ENCODE results near the gene EML6. TPM values are rescaled to one million over a fixed set of nuclear protein-coding genes. Genes with fewer than 3 reads are reported as not detected.
"Not testable (repeated sequence)": the region's sequence is repeated elsewhere in the genome, so short reads cannot be mapped to it uniquely, and the experiment has no call there.

The EML6 gene
- total RNA-seq, 1 donor from 2014 or later, result 10.4 TPM

DNA sequence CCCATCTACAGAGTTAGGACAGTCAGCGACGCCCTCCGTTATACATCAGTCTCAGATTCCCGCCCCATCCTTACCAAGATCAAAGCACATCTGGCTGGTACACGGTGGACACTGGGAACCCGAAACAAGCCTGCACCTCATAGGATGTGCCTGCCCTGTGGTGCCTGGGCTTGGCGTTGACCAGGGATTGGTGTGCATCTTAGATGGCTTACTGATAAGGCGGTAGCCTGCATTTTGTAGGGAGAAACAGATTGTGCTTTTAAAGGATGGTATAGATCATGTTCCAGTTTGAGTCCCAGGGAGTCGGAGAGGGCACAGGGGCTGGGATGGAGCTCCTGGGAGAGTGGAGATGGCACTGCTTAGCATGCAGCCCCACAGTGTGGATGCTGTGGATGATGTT is 108.0 kb downstream of the EML6 start:
- no peaks in the 10 kb centered on the region for H3K27me3 ChIP-seq (ENCODE audit: control insufficient read depth in 3 of 3, insufficient read depth in 3 of 3, low read length in 3 of 3)
- H3K27ac ChIP-seq (ENCODE audit: low read depth, low read length), result no peak overlapping the region
- no peaks in the 10 kb centered on the region for H3K4me1 ChIP-seq (ENCODE audit: control insufficient read depth in 3 of 3, insufficient read depth in 3 of 3, low read length in 3 of 3)
- H3K9me3 ChIP-seq (ENCODE audit: control insufficient read depth in 3 of 3, low read length in 3 of 3), result no peaks in the 10 kb centered on the region
- no peak overlapping the region for H3K9ac ChIP-seq (ENCODE audit: low read depth in 1 of 3, low read length in 3 of 3)
- no peak overlapping the region for H3K4me3 ChIP-seq (ENCODE audit: low read length in 3 of 3)
- H3K36me3 ChIP-seq (ENCODE audit: control insufficient read depth in 3 of 3, insufficient read depth in 3 of 3, low read length in 3 of 3), result no peaks in the 10 kb centered on the region

DNA sequence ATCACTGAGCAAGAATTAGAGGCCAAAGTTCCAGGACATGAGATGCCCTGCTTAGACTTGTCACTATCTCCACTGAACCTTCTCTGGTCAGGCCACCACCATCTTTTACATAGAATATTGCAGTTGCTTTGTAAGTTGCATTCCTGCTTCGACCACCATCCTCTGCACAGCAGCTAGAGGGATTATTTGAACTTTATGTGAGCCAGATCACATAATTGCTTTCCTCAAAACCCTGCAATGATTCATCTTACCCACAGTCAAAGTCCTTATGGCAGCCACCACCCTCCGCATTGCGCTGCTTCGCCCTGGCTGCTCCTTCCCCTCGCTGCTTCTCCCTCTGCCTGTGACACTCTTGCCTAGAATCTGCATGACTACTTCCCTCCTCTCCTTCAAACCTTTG is 111.3 kb downstream of the EML6 start:
- Histone ChIP-seq H3K27me3 (ENCODE audit: control insufficient read depth in 3 of 3, insufficient read depth in 3 of 3, low read length in 3 of 3) (no peaks in the 10 kb centered on the region), H3K27ac (ENCODE audit: low read depth, low read length) (no peak overlapping the region), H3K4me3 (ENCODE audit: low read length in 3 of 3) (no peak overlapping the region), H3K9me3 (ENCODE audit: control insufficient read depth in 3 of 3, low read length in 3 of 3) (no peaks in the 10 kb centered on the region), H3K4me1 (ENCODE audit: control insufficient read depth in 3 of 3, insufficient read depth in 3 of 3, low read length in 3 of 3) (no peaks in the 10 kb centered on the region), H3K9ac (ENCODE audit: low read depth in 1 of 3, low read length in 3 of 3) (no peak overlapping the region), H3K36me3 (ENCODE audit: control insufficient read depth in 3 of 3, insufficient read depth in 3 of 3, low read length in 3 of 3) (no peaks in the 10 kb centered on the region)

DNA sequence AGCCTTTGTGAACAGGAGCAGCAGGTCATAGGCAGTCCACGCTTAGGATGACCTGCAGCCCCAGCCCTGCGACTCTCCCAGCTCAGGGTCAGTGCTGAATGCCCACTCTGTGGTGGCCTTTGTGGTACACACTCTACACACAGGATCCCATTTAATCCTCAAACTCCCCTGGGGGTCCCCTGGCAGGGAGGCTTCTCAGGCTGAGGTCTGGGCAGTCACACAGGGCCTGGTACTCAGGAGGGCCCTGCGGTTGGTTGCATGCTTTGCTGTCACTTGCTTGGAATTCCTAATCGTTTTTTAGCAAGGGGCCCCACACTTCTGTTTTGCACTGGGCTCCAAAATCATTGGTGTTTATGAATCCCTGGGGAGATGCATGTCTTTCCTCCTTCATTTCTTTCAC is 113.0 kb downstream of the EML6 start:
- Histone ChIP-seq H3K9me3 (ENCODE audit: control insufficient read depth in 3 of 3, low read length in 3 of 3) (no peaks in the 10 kb centered on the region), H3K36me3 (ENCODE audit: control insufficient read depth in 3 of 3, insufficient read depth in 3 of 3, low read length in 3 of 3) (no peaks in the 10 kb centered on the region), H3K4me1 (ENCODE audit: control insufficient read depth in 3 of 3, insufficient read depth in 3 of 3, low read length in 3 of 3) (no peaks in the 10 kb centered on the region), H3K4me3 (ENCODE audit: low read length in 3 of 3) (no peak overlapping the region), H3K27me3 (ENCODE audit: control insufficient read depth in 3 of 3, insufficient read depth in 3 of 3, low read length in 3 of 3) (no peaks in the 10 kb centered on the region), H3K9ac (ENCODE audit: low read depth in 1 of 3, low read length in 3 of 3) (no peak overlapping the region), H3K27ac (ENCODE audit: low read depth, low read length) (no peak overlapping the region)

DNA sequence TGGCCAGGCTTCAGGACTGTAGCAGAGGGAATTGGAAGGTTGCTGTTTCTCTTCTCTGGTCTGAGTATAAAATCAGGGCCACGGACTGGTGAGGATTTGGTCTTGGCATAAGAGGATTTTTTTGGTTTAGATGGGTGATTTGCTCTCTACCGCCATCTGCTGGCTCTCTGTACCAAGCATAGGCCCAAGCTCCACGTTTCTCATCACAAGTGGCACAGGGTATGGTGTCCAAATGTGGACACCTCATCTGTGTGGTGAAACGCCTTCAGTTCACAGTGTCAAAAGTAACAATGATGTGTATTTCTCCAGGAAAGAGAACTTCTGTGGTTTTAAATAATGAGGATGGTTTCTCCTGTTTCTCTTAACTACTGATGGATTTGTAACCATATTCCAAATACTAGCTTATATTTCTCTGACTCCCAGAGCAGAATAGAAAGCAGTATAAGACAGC is 115.1 kb downstream of the EML6 start:
- no peaks in the 10 kb centered on the region for H3K36me3 ChIP-seq (ENCODE audit: control insufficient read depth in 3 of 3, insufficient read depth in 3 of 3, low read length in 3 of 3)
- H3K9me3 ChIP-seq (ENCODE audit: control insufficient read depth in 3 of 3, low read length in 3 of 3), result no peaks in the 10 kb centered on the region
- no peak overlapping the region for H3K4me3 ChIP-seq (ENCODE audit: low read length in 3 of 3)
- no peaks in the 10 kb centered on the region for H3K4me1 ChIP-seq (ENCODE audit: control insufficient read depth in 3 of 3, insufficient read depth in 3 of 3, low read length in 3 of 3)
- no peak overlapping the region for H3K27ac ChIP-seq (ENCODE audit: low read depth, low read length)
- no peak overlapping the region for H3K9ac ChIP-seq (ENCODE audit: low read depth in 1 of 3, low read length in 3 of 3)
- no peaks in the 10 kb centered on the region for H3K27me3 ChIP-seq (ENCODE audit: control insufficient read depth in 3 of 3, insufficient read depth in 3 of 3, low read length in 3 of 3)

GRCh38 chr2:54839461-54840255 is 116.2 kb downstream of the EML6 start:
- H3K27ac ChIP-seq (ENCODE audit: low read depth, low read length), result no peak overlapping the region

GRCh38 chr2:54840559-54841468 is 117.4 kb downstream of the EML6 start:
- H3K9me3 ChIP-seq (ENCODE audit: control insufficient read depth in 3 of 3, low read length in 3 of 3), result no peaks in the 10 kb centered on the region
- no peak overlapping the region for H3K9ac ChIP-seq (ENCODE audit: low read depth in 1 of 3, low read length in 3 of 3)
- H3K27ac ChIP-seq (ENCODE audit: low read depth, low read length), result no peak overlapping the region
- no peak overlapping the region for H3K4me3 ChIP-seq (ENCODE audit: low read length in 3 of 3)
- no peaks in the 10 kb centered on the region for H3K36me3 ChIP-seq (ENCODE audit: control insufficient read depth in 3 of 3, insufficient read depth in 3 of 3, low read length in 3 of 3)
- H3K27me3 ChIP-seq (ENCODE audit: control insufficient read depth in 3 of 3, insufficient read depth in 3 of 3, low read length in 3 of 3), result no peaks in the 10 kb centered on the region
- no peaks in the 10 kb centered on the region for H3K4me1 ChIP-seq (ENCODE audit: control insufficient read depth in 3 of 3, insufficient read depth in 3 of 3, low read length in 3 of 3)

More at GRCh38 chr2:54839461-54840255, 116.2 kb downstream of the EML6 start:
- H3K27me3 ChIP-seq (ENCODE audit: control insufficient read depth in 3 of 3, insufficient read depth in 3 of 3, low read length in 3 of 3), result no peaks in the 10 kb centered on the region
- H3K9ac ChIP-seq (ENCODE audit: low read depth in 1 of 3, low read length in 3 of 3), result no peak overlapping the region
- no peaks in the 10 kb centered on the region for H3K9me3 ChIP-seq (ENCODE audit: control insufficient read depth in 3 of 3, low read length in 3 of 3)
- H3K36me3 ChIP-seq (ENCODE audit: control insufficient read depth in 3 of 3, insufficient read depth in 3 of 3, low read length in 3 of 3), result no peaks in the 10 kb centered on the region
- no peak overlapping the region for H3K4me3 ChIP-seq (ENCODE audit: low read length in 3 of 3)
- no peaks in the 10 kb centered on the region for H3K4me1 ChIP-seq (ENCODE audit: control insufficient read depth in 3 of 3, insufficient read depth in 3 of 3, low read length in 3 of 3)

DNA sequence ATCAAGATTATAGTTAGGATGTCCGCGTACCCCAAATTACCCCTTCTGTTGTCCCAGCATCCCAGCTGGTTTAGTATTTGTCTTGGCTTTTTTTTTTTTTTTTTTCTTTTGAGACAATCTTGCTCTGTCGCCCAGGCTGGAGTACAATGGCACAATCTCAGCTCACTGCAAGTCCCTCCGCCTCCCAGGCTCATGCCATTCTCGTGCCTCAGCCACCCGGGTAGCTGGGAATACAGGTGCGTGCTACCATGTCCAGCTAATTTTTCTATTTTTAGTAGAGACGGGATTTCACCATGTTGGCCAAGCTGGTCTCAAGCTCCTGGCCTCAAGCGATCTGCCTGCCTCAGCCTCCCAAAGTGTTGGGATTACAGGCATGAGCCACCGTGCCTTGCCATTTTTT is 118.0 kb downstream of the EML6 start:
- not testable (repeated sequence) for H3K36me3 ChIP-seq (ENCODE audit: control insufficient read depth in 3 of 3, insufficient read depth in 3 of 3, low read length in 3 of 3); H3K27ac ChIP-seq (ENCODE audit: low read depth, low read length); H3K4me1 ChIP-seq (ENCODE audit: control insufficient read depth in 3 of 3, insufficient read depth in 3 of 3, low read length in 3 of 3); H3K9me3 ChIP-seq (ENCODE audit: control insufficient read depth in 3 of 3, low read length in 3 of 3); H3K27me3 ChIP-seq (ENCODE audit: control insufficient read depth in 3 of 3, insufficient read depth in 3 of 3, low read length in 3 of 3); H3K4me3 ChIP-seq (ENCODE audit: low read length in 3 of 3); H3K9ac ChIP-seq (ENCODE audit: low read depth in 1 of 3, low read length in 3 of 3)

DNA sequence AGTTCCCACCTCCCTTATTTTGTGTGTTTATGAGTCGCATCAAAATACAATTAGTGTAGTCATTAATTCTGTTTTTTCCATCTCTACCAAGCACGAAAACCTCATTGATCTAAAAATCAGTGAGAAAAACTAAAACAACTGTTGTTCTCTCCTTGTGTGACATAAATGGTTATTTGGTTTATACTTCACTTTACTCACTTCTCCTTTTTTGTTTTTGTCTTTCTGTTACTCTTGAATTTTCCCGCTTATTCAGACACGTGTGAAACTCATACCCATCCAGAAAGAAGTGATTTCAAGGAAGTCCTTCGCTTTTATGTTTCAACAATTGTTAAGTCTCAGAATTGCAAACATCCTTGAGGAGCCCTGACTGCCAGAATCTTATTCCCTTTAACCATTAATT is 121.6 kb downstream of the EML6 start:
- no peak overlapping the region for H3K27ac ChIP-seq (ENCODE audit: low read depth, low read length)
- H3K4me3 ChIP-seq (ENCODE audit: low read length in 3 of 3), result no peak overlapping the region
- no peaks in the 10 kb centered on the region for H3K4me1 ChIP-seq (ENCODE audit: control insufficient read depth in 3 of 3, insufficient read depth in 3 of 3, low read length in 3 of 3)
- no peaks in the 10 kb centered on the region for H3K27me3 ChIP-seq (ENCODE audit: control insufficient read depth in 3 of 3, insufficient read depth in 3 of 3, low read length in 3 of 3)
- H3K36me3 ChIP-seq (ENCODE audit: control insufficient read depth in 3 of 3, insufficient read depth in 3 of 3, low read length in 3 of 3), result no peaks in the 10 kb centered on the region
- no peak overlapping the region for H3K9ac ChIP-seq (ENCODE audit: low read depth in 1 of 3, low read length in 3 of 3)
- no peaks in the 10 kb centered on the region for H3K9me3 ChIP-seq (ENCODE audit: control insufficient read depth in 3 of 3, low read length in 3 of 3)

DNA sequence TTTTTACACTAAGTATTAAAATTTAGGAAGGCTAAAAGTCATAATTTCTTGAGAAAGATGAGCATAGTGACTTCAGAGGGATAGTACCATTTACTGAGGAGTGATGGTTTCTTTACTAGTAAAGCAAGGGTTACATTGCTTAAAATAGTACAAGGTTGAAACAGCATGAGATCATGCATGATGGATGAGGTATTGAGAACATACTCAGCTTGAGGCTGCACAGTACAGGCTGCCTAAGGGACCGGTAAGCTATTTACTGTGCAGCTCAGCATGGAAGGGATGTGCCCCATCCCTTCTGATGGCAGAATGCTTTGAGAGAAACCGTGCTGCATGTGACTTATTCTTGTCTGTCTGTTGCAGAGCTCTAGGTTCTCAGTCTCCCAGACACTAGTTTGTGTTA is 122.1 kb downstream of the EML6 start:
- Histone ChIP-seq H3K4me1 (ENCODE audit: control insufficient read depth in 3 of 3, insufficient read depth in 3 of 3, low read length in 3 of 3) (no peaks in the 10 kb centered on the region), H3K27me3 (ENCODE audit: control insufficient read depth in 3 of 3, insufficient read depth in 3 of 3, low read length in 3 of 3) (no peaks in the 10 kb centered on the region), H3K9me3 (ENCODE audit: control insufficient read depth in 3 of 3, low read length in 3 of 3) (no peaks in the 10 kb centered on the region), H3K9ac (ENCODE audit: low read depth in 1 of 3, low read length in 3 of 3) (no peak overlapping the region), H3K27ac (ENCODE audit: low read depth, low read length) (no peak overlapping the region), H3K36me3 (ENCODE audit: control insufficient read depth in 3 of 3, insufficient read depth in 3 of 3, low read length in 3 of 3) (no peaks in the 10 kb centered on the region), H3K4me3 (ENCODE audit: low read length in 3 of 3) (no peak overlapping the region)
